Measurements from ENCODE around the gene NBPF1.
"Not testable (repeated sequence)": the region's sequence is repeated elsewhere in the genome, so short reads cannot be mapped to it uniquely, and the experiment has no call there.

NBPF1 gene

GRCh38 chr1:16604514-16605212 lies 8.7 kb downstream of the NBPF1 start:
- not testable (repeated sequence) for H3K14ac ChIP-seq (ENCODE audit: low read length); H3K4me3 ChIP-seq (ENCODE audit: low read length in 2 of 2); H2BK12ac ChIP-seq (ENCODE audit: low read length); H2AFZ ChIP-seq (ENCODE audit: low read length); H3K23ac ChIP-seq (ENCODE audit: low read depth, low read length, poor library complexity); H4K8ac ChIP-seq (ENCODE audit: low read depth, low read length); H2AK5ac ChIP-seq (ENCODE audit: low read depth, low read length); H3K27me3 ChIP-seq (ENCODE audit: control insufficient read depth in 3 of 3, insufficient read depth in 3 of 3, low read depth in 1 of 3, low read length in 3 of 3); H3K9ac ChIP-seq (ENCODE audit: low read depth, low read length, poor library complexity); H2BK120ac ChIP-seq (ENCODE audit: low read depth, low read length); DNase-seq (ENCODE audit: low spot score); H2BK5ac ChIP-seq (ENCODE audit: low read length); H3K4me2 ChIP-seq (ENCODE audit: insufficient read depth, low read length, poor library complexity, severe bottlenecking); H3K27ac ChIP-seq (replicated peaks; ENCODE audit: low read length); H3K79me1 ChIP-seq (ENCODE audit: low read depth, low read length); H2BK15ac ChIP-seq (ENCODE audit: low read length); H4K91ac ChIP-seq (ENCODE audit: low read depth, low read length, poor library complexity); H3K9me3 ChIP-seq (replicated peaks in 1 of 2; ENCODE audit: control insufficient read depth in 2 of 2, insufficient read depth in 1 of 2, low read depth in 1 of 2, low read length in 2 of 2); H3K18ac ChIP-seq (ENCODE audit: low read length); H3K4ac ChIP-seq (ENCODE audit: low read length); H3K4me1 ChIP-seq (ENCODE audit: control insufficient read depth in 2 of 2, insufficient read depth in 1 of 2, low read depth in 1 of 2, low read length in 2 of 2)
- H3K36me3 ChIP-seq (replicated peaks in 1 of 2; ENCODE audit: control insufficient read depth in 2 of 2, insufficient read depth in 2 of 2, low read length in 2 of 2) = peaks cover 22 to 47% of the 10 kb centered on the region in 2 donors
- WGBS, 2 donors (ENCODE audit: extremely low coverage in 2 of 2, insufficient read length in 2 of 2, insufficient replicate concordance in 1 of 2) = no CpG with 5 or more reads among the region's 2 CpGs

GRCh38 chr1:16603623-16604022 lies 9.7 kb downstream of the NBPF1 start:
- H2AK5ac ChIP-seq (ENCODE audit: low read depth, low read length); H3K4me1 ChIP-seq (ENCODE audit: control insufficient read depth in 2 of 2, insufficient read depth in 1 of 2, low read depth in 1 of 2, low read length in 2 of 2); H3K27me3 ChIP-seq (ENCODE audit: control insufficient read depth in 3 of 3, insufficient read depth in 3 of 3, low read depth in 1 of 3, low read length in 3 of 3); H4K8ac ChIP-seq (ENCODE audit: low read depth, low read length); H2BK15ac ChIP-seq (ENCODE audit: low read length); H3K23ac ChIP-seq (ENCODE audit: low read depth, low read length, poor library complexity); H3K18ac ChIP-seq (ENCODE audit: low read length); H4K91ac ChIP-seq (ENCODE audit: low read depth, low read length, poor library complexity); H3K9ac ChIP-seq (ENCODE audit: low read depth, low read length, poor library complexity); DNase-seq (ENCODE audit: low spot score); H2AFZ ChIP-seq (ENCODE audit: low read length); H3K4ac ChIP-seq (ENCODE audit: low read length); H3K27ac ChIP-seq (replicated peaks; ENCODE audit: low read length); H3K9me3 ChIP-seq (replicated peaks in 1 of 2; ENCODE audit: control insufficient read depth in 2 of 2, insufficient read depth in 1 of 2, low read depth in 1 of 2, low read length in 2 of 2); H3K4me3 ChIP-seq (ENCODE audit: low read length in 2 of 2); H3K79me1 ChIP-seq (ENCODE audit: low read depth, low read length); H3K14ac ChIP-seq (ENCODE audit: low read length); H2BK12ac ChIP-seq (ENCODE audit: low read length); H2BK5ac ChIP-seq (ENCODE audit: low read length); H3K4me2 ChIP-seq (ENCODE audit: insufficient read depth, low read length, poor library complexity, severe bottlenecking); H2BK120ac ChIP-seq (ENCODE audit: low read depth, low read length): not testable (repeated sequence)
- WGBS, 2 donors (ENCODE audit: extremely low coverage in 2 of 2, insufficient read length in 2 of 2, insufficient replicate concordance in 1 of 2) = no CpG with 5 or more reads among the region's 2 CpGs
- peaks cover 21 to 44% of the 10 kb centered on the region in 2 donors for H3K36me3 ChIP-seq (replicated peaks in 1 of 2; ENCODE audit: control insufficient read depth in 2 of 2, insufficient read depth in 2 of 2, low read length in 2 of 2)

- WGBS, 2 donors (ENCODE audit: extremely low coverage in 2 of 2, insufficient read length in 2 of 2, insufficient replicate concordance in 1 of 2) = no CpG with 5 or more reads among the region's 5 CpGs
These were observed 10.9 kb downstream of the NBPF1 start for GRCh38 chr1:16602336-16603011.

More at GRCh38 chr1:16602336-16603011, 10.9 kb downstream of the NBPF1 start:
- H2AK5ac ChIP-seq (ENCODE audit: low read depth, low read length); H3K23ac ChIP-seq (ENCODE audit: low read depth, low read length, poor library complexity); H2BK15ac ChIP-seq (ENCODE audit: low read length); H3K4ac ChIP-seq (ENCODE audit: low read length); H3K27me3 ChIP-seq (ENCODE audit: control insufficient read depth in 3 of 3, insufficient read depth in 3 of 3, low read depth in 1 of 3, low read length in 3 of 3); H3K4me3 ChIP-seq (ENCODE audit: low read length in 2 of 2); H4K91ac ChIP-seq (ENCODE audit: low read depth, low read length, poor library complexity); H3K27ac ChIP-seq (replicated peaks; ENCODE audit: low read length); H3K79me1 ChIP-seq (ENCODE audit: low read depth, low read length); H2BK5ac ChIP-seq (ENCODE audit: low read length); H3K4me2 ChIP-seq (ENCODE audit: insufficient read depth, low read length, poor library complexity, severe bottlenecking); H2BK12ac ChIP-seq (ENCODE audit: low read length); H3K9ac ChIP-seq (ENCODE audit: low read depth, low read length, poor library complexity); H4K8ac ChIP-seq (ENCODE audit: low read depth, low read length); H2AFZ ChIP-seq (ENCODE audit: low read length); H3K18ac ChIP-seq (ENCODE audit: low read length); DNase-seq (ENCODE audit: low spot score); H3K14ac ChIP-seq (ENCODE audit: low read length); H2BK120ac ChIP-seq (ENCODE audit: low read depth, low read length); H3K9me3 ChIP-seq (replicated peaks in 1 of 2; ENCODE audit: control insufficient read depth in 2 of 2, insufficient read depth in 1 of 2, low read depth in 1 of 2, low read length in 2 of 2); H3K4me1 ChIP-seq (ENCODE audit: control insufficient read depth in 2 of 2, insufficient read depth in 1 of 2, low read depth in 1 of 2, low read length in 2 of 2): not testable (repeated sequence)
- peaks cover 11 to 33% of the 10 kb centered on the region in 2 donors for H3K36me3 ChIP-seq (replicated peaks in 1 of 2; ENCODE audit: control insufficient read depth in 2 of 2, insufficient read depth in 2 of 2, low read length in 2 of 2)

Data from neuronal stem cell (in vitro differentiated cells).